Body of pancreas (tissue), 4 donors: Measurements from ENCODE around the gene NFS1.

Source experiments
- POLR2A ChIP-seq, 3 donors: fragments of 450-650 bp; IDR thresholded peaks; one replicate each; pipeline ENCODE4 v1.6.1; 2016; ENCODE audit warnings: antibody characterized with exemption in 3 of 3, mild to moderate bottlenecking in 2 of 3
- TF ChIP-seq, protein P1 (sequence below), 7 experiments: fragments of 450-650 bp in 4 of 7; fragments of 200-600 bp in 3 of 7; sonication (generic) in 3 of 7; IDR thresholded peaks; one replicate each; pipeline ENCODE4 v1.5.1; 2016 to 2019; ENCODE audit warnings: antibody characterized with exemption in 7 of 7

DNA sequence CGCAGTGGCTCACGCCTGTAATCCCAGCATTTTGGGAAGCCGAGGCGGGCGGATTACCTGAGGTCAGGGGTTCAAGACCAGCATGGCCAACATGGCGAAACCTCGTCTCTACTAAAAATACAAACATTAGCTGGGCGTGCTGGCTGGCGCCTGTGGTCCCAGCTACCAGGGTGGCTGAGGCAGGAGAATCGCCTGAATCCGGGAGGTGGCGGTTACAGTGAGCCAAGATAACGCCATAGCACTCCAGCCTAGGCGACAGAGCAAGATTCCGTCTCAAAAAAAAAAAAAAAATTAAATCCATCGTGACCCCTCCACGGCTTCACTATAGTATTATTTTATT lies 33.2 kb downstream of the NFS1 start:
- no peak for TF ChIP-seq POLR2A (IDR thresholded peaks at IDR 0.05)
- TF ChIP-seq, protein P1, sequence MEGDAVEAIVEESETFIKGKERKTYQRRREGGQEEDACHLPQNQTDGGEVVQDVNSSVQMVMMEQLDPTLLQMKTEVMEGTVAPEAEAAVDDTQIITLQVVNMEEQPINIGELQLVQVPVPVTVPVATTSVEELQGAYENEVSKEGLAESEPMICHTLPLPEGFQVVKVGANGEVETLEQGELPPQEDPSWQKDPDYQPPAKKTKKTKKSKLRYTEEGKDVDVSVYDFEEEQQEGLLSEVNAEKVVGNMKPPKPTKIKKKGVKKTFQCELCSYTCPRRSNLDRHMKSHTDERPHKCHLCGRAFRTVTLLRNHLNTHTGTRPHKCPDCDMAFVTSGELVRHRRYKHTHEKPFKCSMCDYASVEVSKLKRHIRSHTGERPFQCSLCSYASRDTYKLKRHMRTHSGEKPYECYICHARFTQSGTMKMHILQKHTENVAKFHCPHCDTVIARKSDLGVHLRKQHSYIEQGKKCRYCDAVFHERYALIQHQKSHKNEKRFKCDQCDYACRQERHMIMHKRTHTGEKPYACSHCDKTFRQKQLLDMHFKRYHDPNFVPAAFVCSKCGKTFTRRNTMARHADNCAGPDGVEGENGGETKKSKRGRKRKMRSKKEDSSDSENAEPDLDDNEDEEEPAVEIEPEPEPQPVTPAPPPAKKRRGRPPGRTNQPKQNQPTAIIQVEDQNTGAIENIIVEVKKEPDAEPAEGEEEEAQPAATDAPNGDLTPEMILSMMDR (IDR thresholded peaks at IDR 0.05), result no peak
